Left renal cortex interstitium (tissue), 4 donors: ENCODE measurements around the gene PHLDA2. TPM values are rescaled to one million over a fixed set of nuclear protein-coding genes. Genes with fewer than 3 reads are reported as not detected.

ENCODE experiments used
- DNase-seq, 4 donors: peaks; one replicate each; pipeline ENCODE4 v3.0.0-alpha.2; 2013; ENCODE audit warnings: low read depth in 4 of 4, low spot score in 2 of 4, missing footprints in 1 of 4
- polyA plus RNA-seq, 4 donors: library from polyadenylated mRNA; unstranded; fragments of 120-200 nt; gene quantifications; one replicate each; pipeline ENCODE4 v1.2.1, GENCODE V29; 2013; ENCODE audit not compliant: insufficient read length in 4 of 4

PHLDA2 gene
- polyA plus RNA-seq, 4 donors, result 1.1 to 2.7 (median 1.7) TPM

DNA sequence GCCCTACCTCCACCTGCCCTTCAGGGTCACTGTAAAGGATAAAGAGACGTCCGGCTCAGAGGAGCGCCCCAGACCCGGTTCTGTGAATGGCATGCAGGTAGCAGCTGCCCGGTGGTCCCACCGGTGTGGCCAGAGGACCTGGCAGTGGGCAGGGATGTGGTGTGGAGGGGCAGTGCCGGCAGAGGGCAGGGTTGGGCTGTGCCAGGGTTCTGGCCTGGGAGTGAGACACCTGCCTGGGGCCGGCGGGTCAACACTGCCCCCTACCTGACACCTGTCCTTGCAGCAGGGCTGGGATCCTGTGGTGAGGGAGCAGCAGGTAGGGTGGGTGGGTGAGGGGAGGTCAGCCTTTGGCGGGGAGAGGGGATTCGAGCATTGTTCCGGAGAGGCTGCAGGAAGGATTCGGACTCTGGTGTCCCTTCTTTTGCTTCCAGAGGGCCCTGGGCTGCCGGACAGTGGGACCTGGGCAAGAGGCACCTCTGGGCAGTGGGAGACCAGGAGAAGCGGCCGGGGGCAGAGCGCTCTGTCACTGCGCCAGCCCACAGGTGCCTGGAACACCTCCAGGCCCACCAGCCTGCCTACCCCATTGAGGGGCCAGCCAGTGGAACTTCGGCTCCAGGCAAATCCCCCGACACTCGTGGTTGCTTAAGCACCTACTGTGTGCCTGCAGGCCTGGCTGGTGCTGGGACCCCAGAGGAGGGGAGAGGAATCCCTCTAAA, 1.6 kb upstream of the PHLDA2 start:
- DNase-seq, result no peak

DNA sequence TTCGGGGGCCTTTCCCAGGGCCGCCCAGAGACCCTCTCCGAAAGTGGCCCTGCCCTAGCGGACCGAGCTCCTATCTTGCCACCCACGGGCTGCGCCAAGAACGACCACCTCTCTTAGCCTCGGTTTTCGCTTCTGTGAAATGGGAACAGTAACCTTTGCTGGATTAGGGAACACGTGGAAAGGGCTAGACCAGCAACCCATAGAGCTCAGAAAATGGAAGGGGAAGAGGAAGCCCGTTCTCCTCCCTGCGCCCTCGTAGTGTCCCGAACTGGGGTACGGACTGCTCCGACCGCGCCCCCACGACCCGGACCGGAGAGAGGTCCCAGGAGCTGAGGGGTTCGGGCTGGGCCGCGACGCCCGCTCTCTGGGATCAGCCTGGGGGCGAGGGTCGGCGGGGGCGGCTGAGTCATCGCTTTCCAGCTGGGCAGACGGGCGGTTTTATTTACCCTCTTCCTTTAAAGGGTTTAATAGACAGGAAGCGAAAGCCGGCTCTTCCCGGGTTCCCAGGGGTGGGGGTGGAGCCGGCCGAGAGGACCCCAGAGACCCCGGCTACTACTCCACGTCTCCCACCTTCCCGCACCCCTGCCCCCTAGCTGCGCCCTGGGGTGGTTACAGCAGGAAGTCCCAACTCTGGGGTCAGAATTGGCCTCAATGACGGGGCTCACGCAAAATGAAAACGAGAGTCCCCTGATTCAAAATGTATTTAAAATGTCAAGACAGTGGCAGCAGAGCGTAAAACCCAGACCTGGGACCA, 907 bp upstream of the PHLDA2 start:
- DNase-seq, result no peak

DNA sequence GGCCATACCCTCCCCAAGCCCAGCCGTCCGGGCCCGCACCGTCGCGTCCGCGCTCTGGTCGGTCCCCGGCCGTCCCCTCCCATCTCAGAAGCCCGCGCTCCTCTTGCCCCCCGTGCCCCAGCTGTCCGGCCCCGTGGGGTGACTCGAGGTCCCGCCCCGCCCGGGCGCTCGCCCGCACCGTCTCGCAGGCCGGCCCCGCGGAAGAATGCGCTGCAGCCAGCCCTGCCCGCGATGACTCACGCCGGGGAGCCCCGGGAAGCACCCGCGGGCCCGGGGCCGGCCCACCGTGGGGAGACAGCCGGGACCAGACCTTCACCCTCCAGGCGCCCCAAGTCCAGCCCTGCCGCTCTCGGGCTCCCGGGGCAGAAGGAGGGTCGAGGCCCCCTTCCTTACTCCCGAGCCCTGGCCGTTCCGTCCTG, 320 bp upstream of the PHLDA2 start:
- no peak for DNase-seq

DNA sequence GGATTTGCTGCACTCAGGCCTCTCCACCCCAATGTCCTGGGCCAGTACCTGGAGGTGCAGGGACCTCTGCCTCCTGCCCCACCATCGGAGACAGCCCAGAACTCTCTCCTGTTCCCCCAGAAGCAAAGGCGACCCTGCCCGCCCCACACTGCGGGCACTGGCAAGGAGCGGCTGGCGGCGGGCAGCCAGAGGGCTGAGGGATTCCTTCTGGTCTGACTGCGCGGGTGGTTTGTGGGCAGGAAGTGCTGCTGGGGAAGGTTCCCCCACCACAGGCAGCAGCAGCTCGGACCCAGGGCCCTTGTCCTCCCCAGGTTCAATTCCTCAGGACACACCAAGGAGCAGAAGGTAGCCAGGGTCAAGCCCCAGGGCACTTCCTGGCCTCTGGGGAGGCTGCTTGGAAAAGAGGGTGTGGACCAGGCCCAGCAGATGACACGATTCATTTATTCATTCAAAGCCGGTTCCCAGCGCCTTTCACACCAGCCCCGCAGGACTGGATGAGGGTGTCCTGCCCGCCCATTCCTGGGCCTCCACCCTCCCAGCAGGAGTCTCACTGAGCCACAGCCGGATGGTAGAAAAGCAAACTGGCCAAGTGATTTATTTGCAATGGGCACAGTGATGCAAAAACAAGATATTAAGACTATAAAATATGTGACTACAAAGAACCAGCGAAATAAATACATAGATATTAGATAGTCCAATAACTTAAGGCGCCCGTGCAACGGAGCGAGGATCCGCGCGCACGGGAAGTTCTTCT, 1.2 kb downstream of the PHLDA2 start:
- no peak for DNase-seq

DNA sequence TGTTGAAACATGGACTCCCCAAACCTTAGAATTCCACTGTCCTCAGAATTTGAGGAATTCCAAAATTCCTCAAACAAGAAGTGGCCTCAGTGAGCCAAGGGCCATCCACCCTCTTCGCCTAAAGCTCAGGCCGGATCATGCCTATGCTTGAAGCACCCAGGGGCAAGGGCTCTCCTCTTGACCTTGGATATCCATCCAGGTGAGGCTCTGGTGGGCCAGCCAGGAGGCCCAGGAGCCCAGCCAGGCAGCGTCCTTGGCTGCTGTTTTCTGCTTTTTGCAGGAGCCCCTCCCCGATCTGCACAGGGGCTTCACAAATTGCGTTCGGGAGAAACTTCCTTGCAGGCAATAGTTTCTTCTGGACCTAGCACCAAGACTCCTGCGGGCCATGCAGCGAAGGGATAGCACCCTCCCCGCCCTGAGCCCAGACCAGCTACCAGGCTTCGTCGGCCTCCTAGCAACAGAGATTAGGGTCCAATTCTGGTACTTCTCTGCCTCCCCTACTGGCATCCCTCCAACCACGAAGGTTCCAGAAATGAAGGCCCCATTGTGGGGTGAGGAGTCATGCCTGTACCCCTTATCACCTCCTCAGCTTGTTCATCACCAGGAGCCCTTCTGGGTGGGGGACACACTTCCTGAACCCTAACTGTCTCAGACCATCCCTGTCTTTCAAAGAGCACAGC, 2.0 kb downstream of the PHLDA2 start:
- no peak for DNase-seq

DNA sequence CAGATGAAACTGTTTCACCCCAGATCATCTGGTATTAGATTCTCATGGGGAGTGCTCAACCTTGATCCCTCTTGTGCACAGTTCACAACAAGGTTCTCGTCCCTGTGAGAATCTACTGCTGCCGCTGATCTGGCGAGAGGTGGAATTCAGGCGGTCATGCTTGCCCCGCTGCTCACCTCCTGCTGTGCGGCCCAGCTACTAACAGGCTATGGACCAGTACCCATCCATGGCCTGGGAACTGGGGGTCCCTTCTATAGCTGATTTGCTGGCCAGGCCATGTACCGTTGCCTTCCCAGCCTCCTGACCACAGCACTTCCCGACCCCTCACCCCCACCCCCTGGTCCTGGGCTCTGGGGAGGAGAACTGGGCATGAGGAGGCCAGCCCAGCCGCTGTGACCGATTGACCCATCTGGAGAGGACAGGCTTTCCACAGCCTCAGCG, 2.6 kb downstream of the PHLDA2 start:
- DNase-seq, result no peak

DNA sequence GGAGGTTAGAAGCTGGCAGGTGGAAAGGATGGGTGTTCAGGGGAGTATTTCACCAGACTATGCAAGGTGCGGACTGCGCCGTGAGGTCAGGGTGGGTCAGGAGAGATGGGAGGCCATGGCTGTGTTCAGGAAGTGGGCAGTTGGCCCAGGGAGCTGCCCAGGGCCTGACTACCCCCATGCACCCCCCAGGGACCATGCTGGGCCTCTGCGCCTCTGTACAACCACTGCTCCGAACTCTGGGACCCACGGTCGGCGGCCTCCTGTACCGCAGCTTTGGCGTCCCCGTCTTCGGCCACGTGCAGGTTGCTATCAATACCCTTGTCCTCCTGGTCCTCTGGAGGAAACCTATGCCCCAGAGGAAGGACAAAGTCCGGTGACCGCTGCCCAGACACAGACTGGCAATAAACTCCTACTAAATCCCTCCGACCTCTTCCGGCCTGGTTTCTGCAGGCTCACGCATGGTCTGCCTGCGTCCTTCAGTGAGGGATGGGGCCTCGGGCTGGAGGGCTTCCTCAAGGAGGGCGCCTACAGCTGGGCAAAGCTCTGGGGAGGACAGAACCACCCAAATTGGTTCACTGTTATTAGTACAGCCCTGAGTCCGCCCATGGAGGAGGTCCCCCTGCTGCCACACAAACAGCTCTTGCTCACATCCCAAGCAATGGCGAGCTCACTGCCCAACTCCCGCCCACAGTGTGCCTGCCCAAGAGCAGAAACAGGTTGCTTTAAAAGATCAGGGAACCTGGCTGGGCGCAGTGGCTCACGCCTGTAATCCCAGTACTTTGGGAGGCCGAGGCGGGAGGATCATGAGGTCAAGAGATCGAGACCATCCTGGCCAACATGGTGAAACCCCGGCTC, 4.2 kb downstream of the PHLDA2 start:
- no peak for DNase-seq

DNA sequence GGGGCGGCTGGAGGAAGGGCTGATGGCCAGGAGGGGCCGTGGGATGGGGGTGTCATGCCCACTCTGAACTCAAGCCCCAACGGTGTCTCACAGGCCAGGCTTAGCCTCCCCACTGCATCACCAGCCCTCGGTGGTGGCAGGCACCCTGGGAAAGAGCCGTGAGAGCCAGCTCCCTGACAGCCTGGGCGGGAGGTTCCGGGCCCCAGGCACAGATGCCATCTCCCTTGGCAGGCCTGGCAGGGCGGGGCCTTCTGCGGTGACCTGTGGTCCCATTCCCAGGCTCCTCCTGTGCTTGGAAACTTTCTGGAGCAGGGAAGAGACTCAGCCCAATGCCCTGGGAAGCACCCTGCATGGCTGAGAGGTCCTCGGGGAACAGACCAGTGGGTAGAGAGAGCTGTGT, 4.8 kb downstream of the PHLDA2 start:
- no peak for DNase-seq

DNA sequence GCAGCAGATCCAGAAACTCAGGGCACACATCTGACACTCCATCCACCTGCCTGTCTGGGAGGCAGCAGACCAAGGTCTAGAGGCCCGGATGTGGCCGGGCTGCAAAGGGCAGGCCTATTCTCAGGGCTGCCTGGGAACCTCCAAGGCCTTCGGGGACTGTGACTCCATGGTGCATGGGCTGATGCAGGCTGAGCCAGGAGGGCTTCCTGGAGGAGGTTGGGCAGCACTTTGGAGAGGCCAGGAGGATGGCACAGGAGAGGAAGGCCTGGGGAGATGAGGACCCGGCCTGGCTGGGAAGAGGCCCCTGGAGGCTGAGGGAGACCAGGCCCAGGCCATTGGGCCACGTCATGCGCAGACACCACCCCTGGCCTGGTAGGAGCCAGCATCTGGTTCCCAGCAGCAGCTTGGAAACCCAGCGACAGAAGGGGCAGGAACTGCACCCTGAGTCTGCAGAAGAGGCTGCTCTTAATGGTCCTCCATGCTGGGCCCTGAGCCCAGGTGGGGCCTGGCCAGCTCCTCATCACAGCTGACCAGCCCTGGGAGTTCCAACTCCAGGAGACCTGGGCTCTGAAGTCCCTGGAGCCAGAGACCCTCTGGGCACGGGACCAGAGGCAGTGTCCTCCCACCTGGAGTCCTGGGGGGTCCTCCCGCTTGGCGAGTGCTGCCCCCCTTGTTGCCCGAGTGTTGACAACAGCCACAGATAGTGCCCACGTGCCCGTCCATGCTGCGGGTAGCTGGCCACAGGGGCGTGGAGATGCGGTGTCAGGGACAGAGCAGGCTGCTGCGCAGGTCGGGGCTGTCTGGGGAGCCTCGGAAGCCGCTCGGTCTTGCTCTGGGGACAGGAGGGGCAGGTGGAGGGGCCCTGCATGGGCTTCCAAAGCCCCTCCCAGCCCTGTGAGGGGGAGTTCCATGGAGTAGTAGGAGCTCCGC, 5.5 kb downstream of the PHLDA2 start:
- DNase-seq, result no peak

DNA sequence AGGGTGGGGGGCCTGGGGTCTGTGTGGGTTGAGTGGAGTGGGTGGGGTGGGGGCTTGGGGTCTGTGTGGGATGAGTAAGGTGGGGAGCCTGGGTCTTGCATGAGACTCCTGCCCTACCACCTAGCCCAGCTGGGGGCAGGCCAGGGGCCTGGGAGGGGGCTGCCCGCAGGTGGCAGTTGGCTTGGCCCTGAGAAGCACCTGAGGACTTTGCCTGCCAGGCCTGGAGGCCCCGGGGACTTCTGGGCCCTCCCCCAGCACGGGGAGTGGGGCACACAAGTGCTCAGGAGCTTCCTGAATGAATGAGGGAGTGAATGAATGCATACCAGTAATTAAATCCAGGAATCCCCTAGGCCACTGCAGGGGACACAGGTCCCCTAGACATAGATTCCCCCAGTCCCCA, 6.6 kb downstream of the PHLDA2 start:
- DNase-seq, result no peak

DNA sequence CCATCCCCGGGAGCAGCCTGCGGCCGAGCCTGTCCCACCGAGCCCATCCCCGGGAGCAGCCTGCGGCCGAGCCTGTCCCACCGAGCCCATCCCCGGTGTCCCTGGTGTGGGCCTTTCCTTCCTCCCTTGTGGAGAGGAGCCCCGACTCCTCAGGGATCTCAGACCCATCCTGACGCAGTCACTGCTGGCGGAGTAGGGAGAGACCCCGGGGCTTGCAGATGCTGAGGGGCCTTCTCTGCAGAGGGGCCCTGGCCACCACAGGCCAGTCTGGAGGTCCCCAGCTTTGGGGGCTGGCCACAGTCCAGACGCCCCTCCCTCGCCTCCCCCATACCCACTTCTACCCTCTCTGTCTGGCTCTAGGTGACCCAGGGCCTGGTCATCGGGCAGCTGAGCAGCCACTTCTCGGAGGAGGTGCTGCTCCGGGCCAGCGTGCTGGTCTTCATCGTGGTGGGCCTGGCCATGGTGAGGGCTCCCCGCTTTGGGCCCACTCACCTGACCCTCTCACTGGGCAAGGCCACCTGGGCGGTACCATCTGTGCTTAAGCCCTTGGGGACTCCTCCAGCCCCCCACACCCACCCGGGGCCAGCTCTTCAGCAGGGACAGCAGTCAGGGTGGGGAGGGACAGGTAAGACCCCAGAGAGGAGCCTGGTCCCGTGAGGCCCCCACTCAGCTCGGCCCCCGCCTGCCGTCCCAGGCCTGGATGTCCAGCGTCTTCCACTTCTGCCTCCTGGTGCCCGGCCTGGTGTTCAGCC, 7.3 kb downstream of the PHLDA2 start:
- DNase-seq, result no peak

DNA sequence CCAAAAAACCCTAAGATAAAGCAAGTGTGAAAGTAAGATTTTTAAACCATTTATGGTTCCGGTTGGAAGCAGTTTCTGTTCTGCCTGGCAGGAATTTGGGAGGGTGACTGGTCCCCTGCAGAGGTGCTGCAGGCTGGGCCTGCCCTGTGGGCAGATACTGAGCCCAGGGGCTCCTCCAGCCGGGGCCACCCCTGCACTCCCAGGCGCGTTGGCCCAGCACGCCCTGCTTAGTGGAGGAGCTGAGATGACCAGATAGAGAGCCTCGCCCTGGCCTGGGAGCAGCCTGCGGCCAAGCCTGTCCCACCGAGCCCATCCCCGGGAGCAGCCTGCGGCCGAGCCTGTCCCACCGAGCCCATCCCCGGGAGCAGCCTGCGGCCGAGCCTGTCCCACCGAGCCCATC, 8.0 kb downstream of the PHLDA2 start:
- DNase-seq, result no peak

DNA sequence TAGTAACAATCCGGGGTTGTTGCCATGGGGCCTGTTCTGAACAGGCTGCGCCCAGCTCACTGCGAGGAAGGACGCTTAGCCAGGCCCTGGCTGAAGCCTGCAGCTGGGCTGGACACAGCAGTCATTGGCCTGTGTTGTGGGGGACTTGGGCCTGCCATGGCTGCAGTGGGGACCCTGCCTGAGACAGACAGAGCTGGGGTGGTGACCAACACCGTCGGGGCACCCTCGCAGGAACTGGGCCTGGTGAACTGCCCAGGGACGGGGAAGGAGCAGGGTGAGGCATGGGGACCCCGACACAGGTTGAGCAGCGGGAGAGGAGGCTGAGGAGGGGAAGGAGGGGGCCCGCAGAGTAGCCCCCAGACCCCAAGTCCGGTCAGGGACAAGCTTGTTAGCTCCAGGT, 8.9 kb downstream of the PHLDA2 start:
- DNase-seq, result no peak

DNA sequence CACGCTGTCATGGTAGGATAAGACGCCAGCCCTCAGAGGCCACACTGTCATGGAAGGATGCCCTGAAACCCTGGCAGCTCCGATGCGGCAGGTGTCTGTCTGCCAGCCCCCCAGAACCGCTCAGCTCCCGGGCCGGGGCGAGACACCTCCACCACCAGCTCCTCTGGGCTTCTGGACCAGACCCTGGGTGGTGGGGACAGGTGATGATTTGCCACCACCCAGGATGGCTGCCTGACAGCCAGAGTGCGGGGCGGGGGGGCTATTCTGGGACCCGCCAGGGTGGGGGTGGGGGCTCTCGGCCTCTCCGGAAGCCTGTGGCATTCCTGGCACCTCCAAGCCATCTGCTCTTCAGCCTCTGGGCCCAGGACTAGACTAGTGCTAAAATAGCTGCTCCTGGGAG, 9.4 kb downstream of the PHLDA2 start:
- no peak for DNase-seq

DNA sequence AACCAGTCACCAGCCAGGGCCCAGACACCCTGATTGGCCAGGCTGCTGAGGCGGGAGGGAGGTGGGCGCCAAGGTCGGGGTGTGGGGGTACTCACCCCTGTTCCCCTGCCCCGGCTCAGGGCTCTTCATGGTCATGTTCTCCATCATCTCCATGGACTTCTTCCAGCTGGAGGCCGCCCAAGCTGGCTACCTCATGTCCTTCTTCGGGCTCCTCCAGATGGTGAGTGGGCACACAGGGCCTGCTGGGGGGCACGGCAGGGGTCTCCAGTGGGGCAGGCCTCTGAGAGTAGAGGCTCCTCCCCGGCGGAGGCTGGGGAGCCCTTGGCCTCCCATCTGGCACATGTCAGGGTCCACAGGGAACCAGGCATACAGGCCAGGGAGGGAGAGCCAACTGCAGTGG, 10.0 kb downstream of the PHLDA2 start:
- DNase-seq, result no peak

DNA sequence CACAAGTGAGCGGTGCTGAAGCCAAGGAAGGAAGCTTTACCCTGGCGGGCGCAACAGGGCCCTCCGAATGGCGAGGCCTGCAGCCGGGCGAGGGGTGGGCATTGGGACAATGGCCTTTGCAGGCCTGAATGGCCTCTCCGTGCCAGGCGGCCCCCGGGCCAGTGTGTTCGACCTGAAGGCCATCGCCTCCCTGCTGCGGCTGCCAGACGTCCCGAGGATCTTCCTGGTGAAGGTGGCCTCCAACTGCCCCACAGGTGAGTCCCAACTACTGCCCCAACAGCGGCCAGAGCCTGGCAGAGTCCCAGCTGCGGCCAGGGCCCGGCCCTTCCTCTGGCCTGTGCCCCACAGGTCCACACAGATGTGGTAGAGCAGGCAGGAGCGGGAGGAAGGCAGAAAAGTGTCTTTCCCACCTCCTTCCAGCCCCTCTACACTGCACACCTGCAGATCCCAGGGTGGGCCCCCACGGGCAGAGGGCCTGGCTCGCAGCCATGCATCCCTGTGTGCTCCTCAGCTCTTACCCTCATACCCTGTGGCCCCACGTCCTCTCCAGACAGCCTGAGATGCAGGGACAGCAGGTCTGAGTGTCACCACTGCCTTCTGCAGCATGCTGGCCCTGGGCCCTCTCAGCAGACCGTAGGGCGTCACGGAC, 11.3 kb downstream of the PHLDA2 start:
- no peak for DNase-seq

DNA sequence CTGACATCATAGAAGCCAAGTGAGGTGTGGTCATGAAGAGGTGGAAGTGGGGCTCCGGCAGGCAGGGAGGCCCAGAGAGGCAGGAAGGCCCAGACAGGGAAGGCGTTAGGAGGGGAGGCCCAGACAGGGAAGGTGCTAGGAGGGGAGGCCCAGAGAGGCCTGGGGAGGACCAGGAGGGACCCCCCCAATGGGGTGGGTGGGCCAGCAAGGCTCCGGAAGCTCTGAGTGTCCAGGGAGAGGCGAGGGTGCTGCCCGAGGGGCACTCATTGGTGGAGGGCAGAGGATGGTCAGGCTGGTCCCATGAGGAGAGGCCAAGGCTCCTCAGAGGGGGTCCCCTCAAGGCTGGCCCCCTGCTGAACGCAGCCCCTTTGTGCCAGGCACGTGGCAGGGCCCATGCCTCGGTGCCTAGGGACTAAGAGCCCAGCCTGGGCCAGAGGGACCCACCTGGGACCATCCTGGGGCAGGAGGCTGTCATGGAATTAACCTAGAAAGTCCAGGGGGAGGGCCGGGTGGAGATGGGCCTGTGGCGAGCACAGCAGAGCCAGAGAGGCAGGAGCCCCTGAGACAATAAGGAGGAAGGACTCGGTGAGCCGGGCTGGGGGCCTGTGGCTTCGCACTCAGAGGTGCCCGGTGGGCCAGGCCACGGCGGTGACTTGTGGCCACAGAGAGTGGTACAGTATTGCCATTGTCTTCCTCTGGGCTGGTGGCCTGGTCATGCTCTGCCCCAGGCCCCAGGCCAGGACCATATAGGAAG, 12.2 kb downstream of the PHLDA2 start:
- no peak for DNase-seq
